HFF-Myc (cell line): Measurements from ENCODE around the gene SPO11.

ENCODE experiments used
- DNase-seq: peaks from one replicate; pipeline ENCODE4 v3.0.0-alpha.2; 2011; ENCODE audit warnings: low read depth; ENCODE audit errors: extremely low read depth
- H3K4me3 ChIP-seq: replicated peaks from 2 replicates; pipeline ENCODE4 v1.5.1; 2011; ENCODE audit warnings: low read depth, mild to moderate bottlenecking, control low read depth, low read length
- TF ChIP-seq, protein P1 (sequence below): IDR thresholded peaks from 2 replicates; pipeline ENCODE4 v1.5.1; 2012; ENCODE audit warnings: mild to moderate bottlenecking, low read depth, low read length, control low read depth; ENCODE audit errors: missing control alignments

The SPO11 gene

DNA sequence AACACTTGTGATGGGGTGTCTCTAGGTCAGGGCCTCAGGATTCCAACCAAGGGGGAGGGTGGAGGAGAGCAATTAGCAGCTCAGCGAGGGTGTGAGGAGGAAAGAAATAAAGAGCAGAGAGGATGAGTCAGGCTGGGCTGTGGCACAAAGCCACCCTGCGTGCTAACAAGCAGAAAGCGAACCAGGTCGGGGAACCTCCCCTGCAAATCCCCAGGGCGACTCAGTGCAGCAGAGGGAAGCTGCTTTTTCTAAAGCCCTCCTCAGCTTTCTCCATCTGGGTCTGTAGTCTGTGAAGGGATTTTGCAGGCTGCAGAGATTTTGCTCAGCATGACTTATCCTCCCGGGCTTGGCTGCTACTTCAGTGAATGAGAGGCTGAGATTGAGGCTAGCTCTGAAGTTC is 6.6 kb upstream of the SPO11 start:
- no peak for DNase-seq
- no peak overlapping the region for H3K4me3 ChIP-seq
- TF ChIP-seq, protein P1, sequence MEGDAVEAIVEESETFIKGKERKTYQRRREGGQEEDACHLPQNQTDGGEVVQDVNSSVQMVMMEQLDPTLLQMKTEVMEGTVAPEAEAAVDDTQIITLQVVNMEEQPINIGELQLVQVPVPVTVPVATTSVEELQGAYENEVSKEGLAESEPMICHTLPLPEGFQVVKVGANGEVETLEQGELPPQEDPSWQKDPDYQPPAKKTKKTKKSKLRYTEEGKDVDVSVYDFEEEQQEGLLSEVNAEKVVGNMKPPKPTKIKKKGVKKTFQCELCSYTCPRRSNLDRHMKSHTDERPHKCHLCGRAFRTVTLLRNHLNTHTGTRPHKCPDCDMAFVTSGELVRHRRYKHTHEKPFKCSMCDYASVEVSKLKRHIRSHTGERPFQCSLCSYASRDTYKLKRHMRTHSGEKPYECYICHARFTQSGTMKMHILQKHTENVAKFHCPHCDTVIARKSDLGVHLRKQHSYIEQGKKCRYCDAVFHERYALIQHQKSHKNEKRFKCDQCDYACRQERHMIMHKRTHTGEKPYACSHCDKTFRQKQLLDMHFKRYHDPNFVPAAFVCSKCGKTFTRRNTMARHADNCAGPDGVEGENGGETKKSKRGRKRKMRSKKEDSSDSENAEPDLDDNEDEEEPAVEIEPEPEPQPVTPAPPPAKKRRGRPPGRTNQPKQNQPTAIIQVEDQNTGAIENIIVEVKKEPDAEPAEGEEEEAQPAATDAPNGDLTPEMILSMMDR, result no peak

DNA sequence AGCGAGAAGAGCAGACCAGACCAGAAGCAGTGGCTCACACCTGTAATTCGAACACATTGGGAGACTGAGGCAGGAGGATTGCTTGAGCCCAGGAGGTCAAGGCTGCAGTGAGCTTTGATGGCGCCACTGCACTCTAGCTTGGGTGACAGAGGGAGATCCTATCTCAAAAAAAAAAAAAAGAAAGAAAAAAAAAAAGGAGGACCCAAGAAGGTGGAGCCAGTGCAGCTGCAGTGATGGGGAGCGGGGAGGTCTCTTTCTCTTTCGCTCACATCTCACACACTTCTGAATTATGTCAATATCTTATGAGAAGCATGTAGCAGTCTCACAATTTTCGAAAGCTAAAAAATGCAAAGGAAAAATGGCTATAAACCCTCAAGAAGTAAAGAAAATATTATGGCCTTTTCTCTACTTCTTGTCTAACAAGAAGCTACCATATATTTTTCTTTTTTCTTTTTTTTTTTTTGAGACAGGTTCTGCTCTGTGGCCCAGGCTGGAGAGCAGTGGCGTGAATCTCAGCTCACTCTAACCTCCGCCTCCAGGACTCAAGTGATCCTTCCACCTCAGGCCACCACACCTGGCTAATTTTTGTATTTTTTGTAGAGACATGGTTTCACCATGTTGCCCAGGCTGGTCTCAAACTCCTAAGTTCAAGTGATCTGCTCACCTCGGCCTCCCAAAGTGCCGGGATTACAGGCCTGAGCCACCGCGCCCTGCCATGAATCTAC is 3.8 kb upstream of the SPO11 start:
- TF ChIP-seq, protein P1, result no peak
- no peak for DNase-seq
- H3K4me3 ChIP-seq, result no peak overlapping the region

DNA sequence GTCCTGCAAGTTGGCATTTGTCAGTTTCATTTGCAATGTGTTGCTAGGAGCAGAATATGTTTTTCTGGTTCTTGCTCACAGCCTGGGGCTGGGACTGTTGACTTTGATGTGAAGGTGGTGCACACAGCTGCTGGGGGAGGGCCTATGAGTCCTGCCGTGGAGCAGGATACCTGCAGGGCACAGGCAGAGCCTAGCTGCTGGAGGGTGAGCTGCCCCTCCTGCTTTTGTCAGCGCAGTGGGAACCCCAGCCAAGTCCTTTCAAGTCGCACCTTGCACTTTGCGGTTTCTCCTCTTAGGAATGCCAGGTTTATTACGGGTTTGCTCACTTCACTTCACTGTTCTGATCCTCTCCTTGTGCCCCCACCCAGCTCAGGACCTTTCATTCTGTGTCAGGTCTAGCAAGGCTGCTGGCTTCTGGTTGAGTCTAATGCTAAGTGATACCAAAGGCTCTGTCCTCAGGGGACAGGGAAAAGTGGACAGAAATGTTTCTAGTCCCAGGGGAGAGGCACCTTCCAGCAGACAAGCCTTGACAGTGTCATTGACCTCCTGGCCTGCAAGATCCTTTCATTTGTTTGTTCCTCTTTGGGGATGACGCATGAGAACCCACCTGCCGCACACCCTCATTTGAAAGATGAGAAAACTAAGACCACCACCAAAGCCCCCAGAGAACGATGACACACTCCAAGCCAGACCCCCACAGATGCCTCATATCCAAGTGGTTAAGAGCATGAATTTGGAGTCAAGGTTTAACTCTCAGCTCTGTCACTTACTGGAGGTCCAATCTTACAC is 2.7 kb upstream of the SPO11 start:
- no peak for DNase-seq
- H3K4me3 ChIP-seq, result no peak overlapping the region
- TF ChIP-seq, protein P1, result no peak

DNA sequence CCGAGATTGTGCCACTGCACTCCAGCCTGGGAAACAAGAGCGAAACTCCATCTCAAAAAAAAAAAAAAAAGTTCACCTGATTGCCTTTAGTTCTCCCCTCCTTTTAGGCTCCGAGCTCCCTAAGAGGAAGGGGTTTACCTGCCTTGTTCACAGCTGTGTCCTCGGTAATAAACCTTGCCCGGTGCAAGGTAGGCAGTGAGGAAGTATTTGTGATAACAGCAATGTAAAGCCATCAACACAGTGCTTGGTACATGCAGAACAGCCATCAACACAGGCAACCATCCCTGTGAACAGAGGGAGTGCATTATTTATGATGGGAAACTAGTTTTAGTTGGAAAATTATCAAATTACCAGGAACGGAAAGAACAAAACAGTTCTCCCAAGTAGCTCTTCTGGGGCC is 1.8 kb upstream of the SPO11 start:
- no peak for DNase-seq
- no peak overlapping the region for H3K4me3 ChIP-seq
- TF ChIP-seq, protein P1, result no peak

DNA sequence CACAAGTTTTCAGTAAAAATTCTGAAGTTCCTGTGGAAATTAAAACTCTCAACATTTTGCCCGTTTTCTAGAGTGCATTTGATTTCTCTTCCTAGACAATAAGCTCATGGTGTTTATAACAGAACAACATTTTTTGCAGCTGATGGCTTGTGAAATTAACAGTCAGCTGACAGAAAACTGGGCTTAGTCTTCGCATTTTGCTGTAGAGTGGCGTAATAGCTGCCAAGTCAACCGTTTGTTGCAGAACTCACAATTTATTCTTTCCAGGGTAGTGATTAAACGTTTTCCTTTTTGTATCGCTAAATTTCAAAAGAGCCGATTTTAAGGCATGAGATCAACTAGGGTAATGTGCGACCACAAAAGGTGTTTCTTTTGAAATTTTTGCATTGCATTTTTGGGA is 1.4 kb downstream of the SPO11 start:
- TF ChIP-seq, protein P1, result no peak
- H3K4me3 ChIP-seq, result no peak overlapping the region
- no peak for DNase-seq

DNA sequence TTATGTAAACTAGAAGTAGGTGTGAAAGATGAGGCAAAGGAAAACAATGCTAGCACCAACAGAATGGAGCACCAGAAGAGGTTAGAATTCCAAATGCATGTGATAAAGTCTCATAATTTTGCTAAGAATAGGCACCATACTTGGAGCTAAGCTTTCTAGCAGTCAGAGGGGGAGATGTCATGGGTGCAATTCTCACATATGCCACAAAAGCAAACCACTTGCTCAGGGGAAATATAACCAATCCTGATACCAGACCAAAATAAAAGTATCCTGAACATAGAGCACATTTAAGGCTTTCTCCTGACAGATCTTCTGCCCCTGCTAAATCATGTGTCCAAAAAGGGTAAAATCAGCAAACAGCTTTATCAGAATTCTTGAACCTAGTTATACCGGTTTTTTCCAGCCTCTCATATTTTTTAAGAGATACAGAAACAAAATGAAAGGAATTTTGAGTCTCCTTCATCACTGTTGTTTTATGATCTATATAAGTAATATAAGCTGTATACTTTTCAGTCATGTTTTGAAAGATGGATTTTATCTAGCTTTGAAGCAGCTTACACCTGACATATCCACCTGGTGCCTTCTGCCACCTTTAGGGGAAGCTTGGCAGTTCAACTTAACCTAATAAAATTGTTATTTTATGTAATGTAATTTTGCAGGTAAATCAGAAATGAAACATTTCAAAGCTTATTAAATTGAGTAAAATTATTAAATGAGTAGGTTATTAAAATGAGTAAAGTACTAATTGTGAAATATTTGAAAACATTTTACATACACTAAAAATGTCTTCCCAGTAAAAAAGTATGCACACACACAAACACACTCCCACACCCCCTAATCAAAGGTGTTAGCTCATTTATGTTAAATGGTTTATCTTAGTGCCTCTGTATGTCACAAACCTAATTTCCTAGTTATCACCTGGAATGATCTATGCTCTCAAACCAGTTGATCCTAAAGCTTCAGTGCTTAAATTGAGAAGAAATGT is 2.8 kb downstream of the SPO11 start:
- no peak overlapping the region for H3K4me3 ChIP-seq
- TF ChIP-seq, protein P1, result peak; percentile 5
- DNase-seq, result no peak
